ENCODE results near the gene LCNL1. TPM values are rescaled to one million over a fixed set of nuclear protein-coding genes. Genes with fewer than 3 reads are reported as not detected.
A peak's percentile ranks its signal among the peaks of the same experiment; 100 is the strongest.

LCNL1 gene
- total and polyA plus RNA-seq, 2 donors (not counting 1 experiment from before 2014, with no cell fraction given), result not detected

- Histone ChIP-seq H3K9ac (ENCODE audit: low read length) (peak overlapping the region; percentile 52), H3K4me3 (ENCODE audit: control extremely low read depth in 1 of 5, extremely low read depth in 1 of 5, insufficient read depth in 1 of 5, low read depth in 2 of 5, low read length in 4 of 5) (peak overlapping the region in 3 of 5 experiments; percentile 19 to 66 (median 27)), H3K4me1 (ENCODE audit: control insufficient read depth in 2 of 2, insufficient read depth in 2 of 2, low read length in 2 of 2) (peaks cover 59 to 63% of the 10 kb centered on the region in 2 donors), H3K79me2 (ENCODE audit: control insufficient read depth, insufficient read depth, low read length) (peaks cover 12% of the 10 kb centered on the region), H4K20me1 (ENCODE audit: control insufficient read depth, insufficient read depth, low read length, poor library complexity, severe bottlenecking) (peaks cover 5% of the 10 kb centered on the region), H2AFZ (ENCODE audit: insufficient read depth, low read depth, low read length, poor library complexity, severe bottlenecking) (peak overlapping the region; percentile 61), H3K27me3 (replicated peaks in 1 of 4; ENCODE audit: control extremely low read depth in 1 of 4, control insufficient read depth in 3 of 4, insufficient read depth in 4 of 4, low read length in 3 of 4) (peaks cover 0 to 6% (median 0%) of the 10 kb centered on the region in 4 experiments), H3K36me3 (replicated peaks in 1 of 2; ENCODE audit: control extremely low read depth in 1 of 2, control insufficient read depth in 1 of 2, extremely low read depth in 1 of 2, insufficient read depth in 2 of 2, low read length in 1 of 2) (no peaks in the 10 kb centered on the region), H3K27ac (ENCODE audit: low read length in 2 of 2) (peak overlapping the region; percentile 36 to 47), H3K4me2 (replicated peaks; ENCODE audit: low read depth, low read length, poor library complexity, severe bottlenecking) (peak overlapping the region; percentile 100), H3K9me3 (ENCODE audit: control extremely low read depth in 1 of 3, control insufficient read depth in 2 of 3, insufficient read depth in 1 of 3, low read length in 2 of 3) (peaks cover 0 to 11% (median 0%) of the 10 kb centered on the region in 3 donors)
- Mint-ChIP-seq H3K4me3 (peak overlapping the region; percentile 89), H3K27ac (peak overlapping the region; percentile 95), H3K27me3 (no peaks in the 10 kb centered on the region), H3K9me3 (ENCODE audit: insufficient read depth) (no peaks in the 10 kb centered on the region), H3K4me1 (peaks cover 55% of the 10 kb centered on the region)
- intact Hi-C loops (cut with micrococcal nuclease), result loop anchor here (2.0 to 5.0 kb wide), 2 partner anchors 38 to 191 kb away; partner anchors contain the start of genes AJM1 and SAPCD2
- POLR2A ChIA-PET, result interaction anchor here (0.7 to 1.4 kb wide), 11 partner anchors 13 to 271 kb away, joined by 3 to 6 read pairs (median 3); partner anchors contain the start of genes PAXX and RABL6
- CTCF ChIA-PET, result interaction anchor here (0.6 to 3.9 kb wide), 37 partner anchors 8 to 546 kb away, joined by 3 to 106 read pairs (median 6); partner anchors contain the start of genes AJM1, C8G, CLIC3 and FBXW5
- ATAC-seq (ENCODE audit: low read depth) (no peak), DNase-seq (no peak)
- 3% methylated on average over 10 of the region's 15 CpGs for WGBS (ENCODE audit: insufficient coverage)
- TF ChIP-seq EZH2 (IDR thresholded peaks at IDR 0.05; ENCODE audit: borderline replicate concordance, insufficient read depth, low read depth, low read length, poor library complexity, severe bottlenecking) (no peak), CTCF (IDR thresholded peaks at IDR 0.05) (no peak)
These were observed 51.4 kb downstream of the LCNL1 start for GRCh38 chr9:137034039-137034708.
